GM23338 (cell line): Measurements from ENCODE around the gene PGM2. TPM values are rescaled to one million over a fixed set of nuclear protein-coding genes. Genes with fewer than 3 reads are reported as not detected.

Experiments used
- ATAC-seq: fragments of 200-7000 bp; cut with Tn5 transposase; 3 replicates; pipeline ENCODE4 v1.9.1; 2020
- DNase-seq: peaks from one replicate; pipeline ENCODE4 v3.0.0-alpha.2; 2015; ENCODE audit warnings: low spot score
- H2AFZ ChIP-seq: fragments of 200-600 bp; sonication (generic); 2 replicates; pipeline ENCODE4 v1.8.0; 2016; ENCODE audit warnings: antibody characterized with exemption, mild to moderate bottlenecking, moderate library complexity
- H3F3A ChIP-seq: fragments of 200-600 bp; sonication (generic); replicated peaks from 2 replicates; pipeline ENCODE4 v1.8.0; 2017; ENCODE audit warnings: antibody characterized with exemption, mixed run types, low read depth
- H3K27ac ChIP-seq: fragments of 200-600 bp; sonication (generic); 2 replicates; pipeline ENCODE4 v1.6.1; 2016; ENCODE audit warnings: low read depth
- H3K27me3 ChIP-seq: fragments of 200-600 bp; sonication (generic); 2 replicates; pipeline ENCODE4 v1.8.0; 2016; ENCODE audit warnings: mild to moderate bottlenecking, mixed run types, moderate library complexity; ENCODE audit not compliant: insufficient read depth
- H3K36me3 ChIP-seq: fragments of 200-600 bp; sonication (generic); 2 replicates; pipeline ENCODE4 v1.8.0; 2016; ENCODE audit warnings: mild to moderate bottlenecking; ENCODE audit not compliant: insufficient read depth
- H3K4me1 ChIP-seq: fragments of 200-600 bp; sonication (generic); 2 replicates; pipeline ENCODE4 v1.8.0; 2016; ENCODE audit warnings: mild to moderate bottlenecking, moderate library complexity; ENCODE audit not compliant: insufficient read depth
- H3K4me2 ChIP-seq: fragments of 200-600 bp; sonication (generic); 2 replicates; pipeline ENCODE4 v1.7.1; 2017; ENCODE audit warnings: mixed run types
- H3K4me3 ChIP-seq: fragments of 200-600 bp; sonication (generic); 2 replicates; pipeline ENCODE4 v1.6.1; 2016; ENCODE audit warnings: mixed run types
- H3K79me2 ChIP-seq: fragments of 200-600 bp; sonication (generic); replicated peaks from 2 replicates; pipeline ENCODE4 v1.8.0; 2017; ENCODE audit warnings: mild to moderate bottlenecking; ENCODE audit not compliant: insufficient read depth
- H3K9me2 ChIP-seq: fragments of 200-600 bp; sonication (generic); 2 replicates; pipeline ENCODE4 v1.8.0; 2017; ENCODE audit not compliant: insufficient read depth
- H4K20me1 ChIP-seq: fragments of 200-600 bp; sonication (generic); replicated peaks from 2 replicates; pipeline ENCODE4 v1.8.0; 2017; ENCODE audit warnings: mild to moderate bottlenecking; ENCODE audit not compliant: insufficient read depth
- H3K27ac Mint-ChIP-seq: 2 replicates; pipeline ENCODE4 v1.8.0; 2020; ENCODE audit warnings: inconsistent platforms, mild to moderate bottlenecking, moderate library complexity, mixed read lengths
- H3K27me3 Mint-ChIP-seq: 3 replicates; pipeline ENCODE4 v1.8.0; 2022; ENCODE audit warnings: low read depth, mild to moderate bottlenecking, moderate library complexity, mixed read lengths, inconsistent platforms; ENCODE audit not compliant: insufficient read depth, poor library complexity
- H3K36me3 Mint-ChIP-seq: 3 replicates; pipeline ENCODE4 v1.8.0; 2021; ENCODE audit warnings: low read depth, mild to moderate bottlenecking, inconsistent platforms, moderate library complexity, mixed read lengths
- H3K4me1 Mint-ChIP-seq: 3 replicates; pipeline ENCODE4 v1.8.0; 2020; ENCODE audit warnings: mild to moderate bottlenecking, inconsistent platforms, mixed read lengths
- H3K4me3 Mint-ChIP-seq: 3 replicates; pipeline ENCODE4 v1.8.0; 2021; ENCODE audit warnings: moderate library complexity, mild to moderate bottlenecking, inconsistent platforms, mixed read lengths
- H3K9me3 Mint-ChIP-seq: 3 replicates; pipeline ENCODE4 v1.8.0; 2020; ENCODE audit warnings: moderate library complexity, mild to moderate bottlenecking, inconsistent platforms, mixed read lengths
- CTCF ChIP-seq, 2 experiments: fragments of 200-600 bp in 1 of 2; sonication (generic) in 1 of 2; conservative IDR thresholded peaks; 2 replicates each; pipeline versions ENCODE4 v1.5.1 to v1.6.1; 2016 to 2017; ENCODE audit warnings: antibody characterized with exemption in 2 of 2, low read depth in 2 of 2, mild to moderate bottlenecking in 2 of 2, moderate library complexity in 1 of 2
- ETS1 ChIP-seq: IDR thresholded peaks from 2 replicates; pipeline ENCODE4 v1.6.1; 2016; ENCODE audit warnings: antibody characterized with exemption
- EZH2 ChIP-seq: fragments of 200-600 bp; sonication (generic); IDR thresholded peaks from one replicate; pipeline ENCODE4 v1.8.0; 2017; ENCODE audit warnings: antibody characterized with exemption, mild to moderate bottlenecking, low read depth; ENCODE audit not compliant: unreplicated experiment
- EZH2phosphoT487 ChIP-seq: fragments of 200-600 bp; sonication (generic); IDR thresholded peaks from one replicate; pipeline ENCODE4 v1.8.1; 2018; ENCODE audit warnings: antibody characterized with exemption; ENCODE audit not compliant: unreplicated experiment
- JUNB ChIP-seq: IDR thresholded peaks from one replicate; pipeline ENCODE4 v1.6.1; 2016; ENCODE audit warnings: antibody characterized with exemption; ENCODE audit not compliant: unreplicated experiment
- NANOG ChIP-seq: IDR thresholded peaks from 2 replicates; pipeline ENCODE4 v1.6.1; 2016; ENCODE audit warnings: antibody characterized with exemption, borderline replicate concordance
- STAT1 ChIP-seq: IDR thresholded peaks from one replicate; pipeline ENCODE4 v1.6.1; 2016; ENCODE audit warnings: antibody characterized with exemption; ENCODE audit not compliant: unreplicated experiment
- ZNF114 ChIP-seq: fragments of 250-450 bp; sonication (Bioruptor Pico); IDR thresholded peaks from 2 replicates; pipeline ENCODE4 v1.5.0; 2020; ENCODE audit warnings: mild to moderate bottlenecking, moderate library complexity
- ZNF331 ChIP-seq: fragments of 250-450 bp; sonication (Bioruptor Pico); IDR thresholded peaks from 2 replicates; pipeline ENCODE4 v1.5.0; 2020; ENCODE audit warnings: low read depth, mild to moderate bottlenecking, moderate library complexity
- ZNF462 ChIP-seq: fragments of 250-450 bp; sonication (Bioruptor Pico); IDR thresholded peaks from 2 replicates; pipeline ENCODE4 v1.5.0; 2020; ENCODE audit warnings: mild to moderate bottlenecking, moderate library complexity
- polyA plus RNA-seq: library from polyadenylated mRNA; unstranded; fragments of >200 nt; fragmentation: Nextera tagmentation; extraction: Ambion mirVana; gene quantifications from 2 replicates; pipeline ENCODE4 v1.2.1, GENCODE V29; 2016
- total RNA-seq: library from RNA; depleted of rRNA; stranded (reverse); fragments of >200 nt; shearing (Covaris generic); gene quantifications from 2 replicates; pipeline ENCODE4 v1.2.3, GENCODE V29; 2014

The PGM2 gene
- total and polyA plus RNA-seq, 2 experiments from 2014 or later: 11.4 to 30.8 TPM

- H3F3A ChIP-seq: no peaks in the 10 kb centered on the region
- no peaks in the 10 kb centered on the region for H3K79me2 ChIP-seq
- H4K20me1 ChIP-seq: no peaks in the 10 kb centered on the region
- no peak overlapping the region for H3K4me3 ChIP-seq
- Mint-ChIP-seq H3K36me3 (peaks cover 3% of the 10 kb centered on the region; the same call in 1 of the 3 replicates), H3K27me3 (no peaks in the 10 kb centered on the region), H3K4me1 (peaks cover 3% of the 10 kb centered on the region; the same call in 2 of the 3 replicates), H3K9me3 (peaks cover 11% of the 10 kb centered on the region), H3K4me3 (no peak overlapping the region), H3K27ac (no peak overlapping the region)
- 0 out of 2 replicates have a peak, but pooled peaks cover 3% of the 10 kb centered on the region for H3K36me3 ChIP-seq
- no peak overlapping the region for H2AFZ ChIP-seq
- H3K27ac ChIP-seq: no peak overlapping the region
- ATAC-seq: no peak
- no peaks in the 10 kb centered on the region for H3K9me2 ChIP-seq
- H3K4me2 ChIP-seq: no peak overlapping the region
- H3K27me3 ChIP-seq: no peaks in the 10 kb centered on the region
- TF ChIP-seq ZNF114 (CRISPR knock-in tag) (no peak), STAT1 (no peak), ZNF331 (CRISPR knock-in tag) (no peak), CTCF (conservative IDR thresholded peaks at IDR 0.05; ENCODE audit: low read depth in 2 of 2) (no peak), NANOG (no peak), JUNB (no peak), ETS1 (no peak)
- H3K4me1 ChIP-seq: no peaks in the 10 kb centered on the region
- no peak for DNase-seq
These were observed 29.1 kb upstream of the PGM2 start for GRCh38 chr4:37797374-37797773.

GRCh38 chr4:37797923-37798322 is 28.6 kb upstream of the PGM2 start:
- no peaks in the 10 kb centered on the region for H3K79me2 ChIP-seq
- H3K4me3 ChIP-seq: no peak overlapping the region
- no peak for ATAC-seq
- H3K36me3 ChIP-seq: 0 out of 2 replicates have a peak, but pooled peaks cover 2% of the 10 kb centered on the region
- Mint-ChIP-seq H3K9me3 (peaks cover 5% of the 10 kb centered on the region), H3K4me3 (no peak overlapping the region), H3K27me3 (no peaks in the 10 kb centered on the region), H3K36me3 (peaks cover 3% of the 10 kb centered on the region; the same call in 1 of the 3 replicates), H3K27ac (no peak overlapping the region), H3K4me1 (peaks cover 3% of the 10 kb centered on the region; the same call in 2 of the 3 replicates)
- TF ChIP-seq ZNF462 (CRISPR knock-in tag) (no peak), STAT1 (no peak), ZNF331 (CRISPR knock-in tag) (no peak), ZNF114 (CRISPR knock-in tag) (no peak), EZH2 (no peak), EZH2phosphoT487 (no peak), NANOG (no peak), JUNB (no peak), ETS1 (no peak)
- no peak overlapping the region for H3K4me2 ChIP-seq
- no peak for DNase-seq
- no peaks in the 10 kb centered on the region for H3K4me1 ChIP-seq
- no peaks in the 10 kb centered on the region for H4K20me1 ChIP-seq
- H3K27ac ChIP-seq: no peak overlapping the region
- H2AFZ ChIP-seq: no peak overlapping the region
- H3F3A ChIP-seq: no peaks in the 10 kb centered on the region
- no peaks in the 10 kb centered on the region for H3K9me2 ChIP-seq
- no peaks in the 10 kb centered on the region for H3K27me3 ChIP-seq
